ENCODE measurements around the gene COL11A1.
"Not testable (repeated sequence)": the region's sequence is repeated elsewhere in the genome, so short reads cannot be mapped to it uniquely, and the experiment has no call there.

Gene COL11A1

DNA sequence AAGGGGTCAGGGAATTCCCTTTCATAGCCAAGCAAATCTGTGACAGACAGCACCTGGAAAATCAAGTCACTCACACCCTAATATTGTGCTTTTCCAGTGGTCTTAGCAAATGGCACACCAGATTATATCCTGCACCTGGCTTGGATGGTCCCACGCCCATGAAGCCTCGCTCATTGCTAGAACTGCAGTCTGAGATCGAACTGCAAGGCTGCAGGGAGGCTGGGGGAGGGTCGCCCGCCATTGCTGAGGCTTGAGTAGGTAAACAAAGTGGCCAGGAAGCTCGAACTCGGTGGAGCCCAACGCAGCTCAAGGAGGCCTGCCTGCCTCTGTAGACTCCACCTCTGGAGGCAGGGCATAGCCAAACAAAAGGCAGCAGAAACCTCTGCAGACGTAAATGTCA lies 281.6 kb downstream of the COL11A1 start:
- DNase-seq: not testable (repeated sequence)
